ENCODE results near the gene WDR35.

Gene WDR35

GRCh38 chr2:19971691-19972090 lies 18.2 kb downstream of the WDR35 start:
- TF ChIP-seq CTCF (IDR thresholded peaks at IDR 0.05; ENCODE audit: insufficient read depth, missing control alignments), result no peak
- FAIRE-seq (no peak), DNase-seq (ENCODE audit: insufficient read length, low spot score) (no peak)

GRCh38 chr2:19963386-19963785 lies 26.5 kb downstream of the WDR35 start:
- no peak for DNase-seq (ENCODE audit: insufficient read length, low spot score)
- no peak for FAIRE-seq
- TF ChIP-seq CTCF (IDR thresholded peaks at IDR 0.05; ENCODE audit: insufficient read depth, missing control alignments), result no peak

GRCh38 chr2:19955544-19956422 lies 34.1 kb downstream of the WDR35 start:
- FAIRE-seq, result peak; percentile 68
- peak; percentile 37 for DNase-seq (ENCODE audit: insufficient read length, low spot score)
- TF ChIP-seq CTCF (IDR thresholded peaks at IDR 0.05; ENCODE audit: insufficient read depth, missing control alignments), result peak; percentile 71

- TF ChIP-seq CTCF (IDR thresholded peaks at IDR 0.05; ENCODE audit: insufficient read depth, missing control alignments), result no peak
- FAIRE-seq (no peak), DNase-seq (ENCODE audit: insufficient read length, low spot score) (no peak)
Observed at GRCh38 chr2:19949071-19949470, 40.8 kb downstream of the WDR35 start.

- FAIRE-seq (no peak), DNase-seq (ENCODE audit: insufficient read length, low spot score) (no peak)
- no peak for TF ChIP-seq CTCF (IDR thresholded peaks at IDR 0.05; ENCODE audit: insufficient read depth, missing control alignments)
Observed at GRCh38 chr2:19947184-19947940, 42.5 kb downstream of the WDR35 start.

- no peak for TF ChIP-seq CTCF (IDR thresholded peaks at IDR 0.05; ENCODE audit: insufficient read depth, missing control alignments)
- FAIRE-seq, result peak; percentile 80
- DNase-seq (ENCODE audit: insufficient read length, low spot score), result no peak
Observed at GRCh38 chr2:19944205-19944845, 45.6 kb downstream of the WDR35 start.
